Common myeloid progenitor, CD34-positive (primary cell): ENCODE results near the gene MICAL3.
"Not testable (repeated sequence)": the region's sequence is repeated elsewhere in the genome, so short reads cannot be mapped to it uniquely, and the experiment has no call there.

ENCODE experiments used
- CTCF ChIA-PET: fragments of 350-600 bp; sonication (Branson Sonifier 250); formaldehyde crosslinking; loops from one replicate; lab custom pipeline; 2021; ENCODE audit warnings: antibody characterized with exemption; lab: Charles Lee
- POLR2A ChIA-PET: fragments of 350-600 bp; sonication (Branson Sonifier 250); formaldehyde crosslinking; loops from one replicate; lab custom pipeline; 2021; ENCODE audit warnings: antibody characterized with exemption; lab: Charles Lee
- DNase-seq, 3 donors: peaks; one replicate each; pipeline versions ENCODE4 v3.0.0 to v3.0.0-alpha.2; 2013
- H3K27ac ChIP-seq, 2 experiments: 1 replicate in 1 of 2; 2 replicates in 1 of 2; pipeline ENCODE4 v1.7.0; 2013; ENCODE audit warnings: inconsistent platforms in 2 of 2, low read length in 2 of 2, mild to moderate bottlenecking in 2 of 2, low read depth in 1 of 2, moderate library complexity in 1 of 2; ENCODE audit not compliant: severe bottlenecking in 2 of 2, insufficient read depth in 1 of 2, poor library complexity in 1 of 2
- H3K27me3 ChIP-seq, 5 experiments: replicated peaks in 2 of 5; 1 replicate in 3 of 5; 2 replicates in 2 of 5; pipeline versions ENCODE4 v1.6.1 to v1.7.0; 2013; ENCODE audit warnings: low read length in 4 of 5, mild to moderate bottlenecking in 2 of 5, moderate library complexity in 2 of 5, inconsistent platforms in 1 of 5; ENCODE audit not compliant: insufficient read depth in 5 of 5, control insufficient read depth in 4 of 5
- H3K36me3 ChIP-seq, 4 experiments: 1 replicate in 2 of 4; 2 replicates in 2 of 4; pipeline versions ENCODE4 v1.6.1 to v1.7.0; 2013; ENCODE audit warnings: low read length in 3 of 4, control low read depth in 1 of 4, mild to moderate bottlenecking in 1 of 4; ENCODE audit not compliant: control insufficient read depth in 4 of 4, insufficient read depth in 4 of 4
- H3K4me1 ChIP-seq, 4 experiments: 1 replicate in 3 of 4; 2 replicates in 1 of 4; pipeline versions ENCODE4 v1.6.1 to v1.7.1; 2013; ENCODE audit warnings: low read length in 3 of 4, mild to moderate bottlenecking in 3 of 4, control low read depth in 1 of 4, inconsistent platforms in 1 of 4, moderate library complexity in 1 of 4; ENCODE audit not compliant: control insufficient read depth in 4 of 4, insufficient read depth in 4 of 4; ENCODE audit errors: control extremely low read depth in 1 of 4
- H3K4me3 ChIP-seq, 7 experiments: 1 replicate in 4 of 7; 2 replicates in 3 of 7; pipeline versions ENCODE4 v1.5.1 to v1.7.0; 2013; ENCODE audit warnings: mild to moderate bottlenecking in 7 of 7, low read length in 6 of 7, moderate library complexity in 6 of 7, inconsistent platforms in 2 of 7, low read depth in 2 of 7, control low read depth in 1 of 7; ENCODE audit not compliant: insufficient read depth in 4 of 7, control insufficient read depth in 1 of 7; ENCODE audit errors: extremely low read depth in 1 of 7
- H3K9me3 ChIP-seq, 5 experiments: 1 replicate in 4 of 5; 2 replicates in 1 of 5; pipeline versions ENCODE4 v1.6.1 to v1.7.1; 2013; ENCODE audit warnings: low read length in 4 of 5, mild to moderate bottlenecking in 2 of 5, inconsistent platforms in 1 of 5, low read depth in 1 of 5, moderate library complexity in 1 of 5; ENCODE audit not compliant: control insufficient read depth in 4 of 5, insufficient read depth in 2 of 5; ENCODE audit errors: control extremely low read depth in 1 of 5
- WGBS: methylation state at CpG from one replicate; pipeline ENCODE4 v1.1.5; 2013; ENCODE audit not compliant: insufficient coverage; 5-methylcytosine and 5-hydroxymethylcytosine counted together

Gene MICAL3

DNA sequence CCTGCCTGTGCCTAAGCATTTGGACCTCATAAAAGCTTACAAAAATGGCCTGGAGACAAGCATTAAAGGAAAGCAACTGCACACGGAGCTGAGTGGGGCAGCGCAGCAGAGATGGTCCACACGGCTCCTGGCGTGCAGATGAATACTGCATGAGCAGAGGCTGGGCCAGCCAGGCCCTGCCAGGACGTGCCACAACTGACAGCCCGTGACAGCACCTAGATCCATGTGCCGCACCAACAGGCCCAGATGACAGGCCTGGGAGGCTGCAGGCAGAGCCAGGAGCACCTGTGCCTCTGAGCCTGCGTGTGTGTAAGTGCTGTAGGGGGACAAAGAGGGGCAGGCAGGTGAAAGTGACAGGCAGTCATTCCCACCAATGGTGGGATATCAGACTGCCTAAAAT is 33.4 kb downstream of the MICAL3 start:
- Histone ChIP-seq H3K4me3 (no peak overlapping the region), H3K27me3 (no peaks in the 10 kb centered on the region), H3K4me1 (peaks cover 0 to 5% (median 0%) of the 10 kb centered on the region in 4 experiments), H3K36me3 (no peaks in the 10 kb centered on the region), H3K9me3 (no peaks in the 10 kb centered on the region), H3K27ac (no peak overlapping the region)
- POLR2A ChIA-PET: no interaction called here
- CTCF ChIA-PET: no interaction called here
- WGBS: 88% methylated on average over 8 of the region's 8 CpGs
- DNase-seq: no peak

DNA sequence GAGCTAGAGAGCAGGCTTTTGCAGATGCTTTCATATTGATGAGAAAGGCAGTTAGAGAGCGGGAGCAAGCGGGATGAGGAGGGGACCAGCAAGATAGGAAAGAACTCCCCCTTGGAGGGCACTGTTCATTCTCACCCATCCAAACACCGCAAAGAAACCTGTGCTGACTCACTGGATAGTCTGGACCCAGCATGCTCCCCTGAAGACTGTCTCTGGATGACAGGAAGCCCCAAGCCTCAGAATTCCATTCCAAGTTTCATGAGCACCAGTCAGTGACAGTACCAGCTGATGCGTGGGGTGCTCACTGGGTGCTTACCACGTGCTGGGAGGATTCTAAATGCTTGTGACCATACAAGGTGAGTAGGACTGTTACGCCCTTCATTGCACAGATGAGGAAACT is 34.2 kb downstream of the MICAL3 start:
- CTCF ChIA-PET: no interaction called here
- Histone ChIP-seq H3K9me3 (no peaks in the 10 kb centered on the region), H3K36me3 (no peaks in the 10 kb centered on the region), H3K27me3 (no peaks in the 10 kb centered on the region), H3K27ac (no peak overlapping the region), H3K4me1 (peaks cover 0 to 5% (median 0%) of the 10 kb centered on the region in 4 experiments), H3K4me3 (no peak overlapping the region)
- 98% methylated on average over 4 of the region's 6 CpGs for WGBS
- POLR2A ChIA-PET: no interaction called here
- DNase-seq: no peak

DNA sequence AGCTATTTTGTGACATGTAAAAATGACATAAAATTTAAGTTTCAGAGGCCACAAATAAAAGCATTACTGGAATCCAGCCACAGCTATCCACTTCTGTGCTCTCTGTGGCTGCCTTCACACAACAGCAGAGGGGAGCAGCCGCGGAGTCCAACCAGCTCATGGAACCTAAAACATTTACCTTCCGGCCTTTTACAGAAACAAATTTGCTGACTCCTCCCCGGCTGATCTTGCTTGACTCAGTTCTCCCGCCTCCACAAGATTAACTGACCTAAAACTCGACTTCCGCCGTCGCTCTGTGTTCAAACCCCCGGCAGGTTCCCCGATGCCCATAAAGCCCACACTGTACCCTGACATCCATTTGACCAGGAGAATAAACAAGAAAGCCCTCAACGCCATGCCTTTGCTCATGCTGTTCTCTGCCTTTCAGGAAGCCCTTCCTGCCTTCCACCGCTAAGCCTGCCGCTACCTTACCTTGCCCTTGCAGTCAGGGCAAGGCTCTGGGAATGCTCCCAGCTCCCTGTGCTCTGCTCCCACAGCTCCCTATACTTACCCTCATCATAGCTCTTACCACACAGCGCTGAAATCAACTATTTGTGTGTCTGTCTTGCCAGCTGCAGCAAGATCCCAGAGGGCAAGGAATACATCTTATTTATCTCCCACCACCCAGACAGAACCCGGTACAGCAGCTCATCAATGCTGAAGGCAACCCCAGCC is 35.4 kb downstream of the MICAL3 start:
- ChIA-PET POLR2A (no interaction called here), CTCF (interaction anchor here (1.0 kb wide), 1 partner anchor 216 kb away, joined by 3 read pairs; no protein-coding TSS in a partner anchor)
- Histone ChIP-seq H3K4me1 (peaks cover 0 to 4% (median 2%) of the 10 kb centered on the region in 4 experiments), H3K27ac (no peak overlapping the region), H3K36me3 (no peaks in the 10 kb centered on the region), H3K27me3 (no peaks in the 10 kb centered on the region), H3K4me3 (no peak overlapping the region), H3K9me3 (no peaks in the 10 kb centered on the region)
- WGBS: 97% methylated on average over 15 of the region's 16 CpGs
- no peak for DNase-seq

DNA sequence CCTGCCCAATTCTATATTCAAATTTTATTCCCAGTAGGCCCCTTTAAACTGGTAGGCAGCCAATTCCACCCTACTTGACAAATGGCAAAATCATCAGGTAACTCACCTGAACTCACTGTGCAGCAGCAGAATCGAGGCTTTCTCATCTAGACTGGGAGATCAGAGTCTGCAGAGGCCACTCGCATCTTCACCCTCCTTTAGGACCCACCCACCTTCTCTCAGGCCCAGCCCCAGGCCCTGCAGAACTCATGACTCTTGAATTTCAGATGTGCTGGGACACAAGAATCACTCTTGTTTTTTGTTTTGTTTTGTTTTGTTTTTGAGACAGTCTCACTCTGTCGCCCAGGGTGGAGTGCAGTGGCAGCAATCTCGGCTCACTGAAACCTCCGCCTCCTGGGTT is 38.8 kb downstream of the MICAL3 start:
- H3K4me3 ChIP-seq: no peak overlapping the region
- no peaks in the 10 kb centered on the region for H3K9me3 ChIP-seq
- no peaks in the 10 kb centered on the region for H3K27me3 ChIP-seq
- CTCF ChIA-PET: no interaction called here
- no peak for DNase-seq
- H3K36me3 ChIP-seq: no peaks in the 10 kb centered on the region
- POLR2A ChIA-PET: no interaction called here
- H3K4me1 ChIP-seq: peaks cover 2 to 20% (median 10%) of the 10 kb centered on the region in 4 experiments
- 95% methylated on average over 5 of the region's 5 CpGs for WGBS
- no peak overlapping the region for H3K27ac ChIP-seq

DNA sequence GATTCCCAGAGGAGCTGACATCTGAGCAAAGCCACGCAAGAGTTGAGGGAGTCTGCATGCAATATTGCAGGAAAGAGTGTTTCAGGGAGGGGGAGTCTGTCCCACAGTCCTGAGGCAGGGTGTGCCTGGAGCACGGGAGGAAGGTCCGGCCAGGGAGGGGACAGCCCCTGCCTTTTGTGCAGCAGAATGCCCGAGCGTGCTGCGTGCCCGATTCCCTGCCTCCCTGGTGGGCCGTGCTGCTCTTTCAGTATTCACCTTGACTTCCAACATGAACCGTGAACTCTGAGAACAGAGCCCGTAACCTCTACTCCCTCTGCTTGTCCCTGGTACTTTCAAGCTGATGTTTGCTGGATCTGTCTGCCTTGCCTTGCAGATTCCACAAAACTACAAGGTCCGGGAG is 39.3 kb downstream of the MICAL3 start:
- peaks cover 7 to 26% (median 15%) of the 10 kb centered on the region in 4 experiments for H3K4me1 ChIP-seq
- POLR2A ChIA-PET, H3K27me3 ChIP-seq, DNase-seq, H3K9me3 ChIP-seq, H3K27ac ChIP-seq, H3K4me3 ChIP-seq, H3K36me3 ChIP-seq, CTCF ChIA-PET: not testable (repeated sequence)
- 85% methylated on average over 8 of the region's 11 CpGs for WGBS

DNA sequence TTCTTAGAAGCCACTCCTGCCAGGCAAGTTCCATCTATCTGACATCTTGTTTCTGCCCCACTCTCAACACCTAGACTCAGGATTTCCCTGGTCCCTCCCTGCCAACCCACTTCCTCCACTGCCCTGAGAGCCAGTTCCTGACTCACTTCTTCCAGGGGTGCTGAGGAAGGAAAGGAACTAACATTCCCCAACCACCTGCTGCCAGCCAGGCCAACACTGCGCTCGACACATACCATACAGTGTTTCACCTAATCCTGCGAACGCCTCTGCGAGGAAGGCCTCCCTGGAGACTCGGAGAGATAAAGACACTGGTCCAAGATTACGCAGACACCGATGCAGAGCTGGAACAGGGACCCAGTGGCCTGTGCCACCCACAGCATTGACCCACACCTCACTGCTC is 40.2 kb downstream of the MICAL3 start:
- Histone ChIP-seq H3K4me1 (peaks cover 8 to 30% (median 20%) of the 10 kb centered on the region in 4 experiments), H3K9me3 (no peaks in the 10 kb centered on the region), H3K36me3 (no peaks in the 10 kb centered on the region), H3K27me3 (no peaks in the 10 kb centered on the region), H3K27ac (no peak overlapping the region), H3K4me3 (no peak overlapping the region)
- no peak for DNase-seq
- ChIA-PET CTCF (interaction anchor here (2.0 kb wide), 1 partner anchor 10 kb away, joined by 5 read pairs; no protein-coding TSS in a partner anchor), POLR2A (no interaction called here)
- 92% methylated on average over 4 of the region's 8 CpGs for WGBS

DNA sequence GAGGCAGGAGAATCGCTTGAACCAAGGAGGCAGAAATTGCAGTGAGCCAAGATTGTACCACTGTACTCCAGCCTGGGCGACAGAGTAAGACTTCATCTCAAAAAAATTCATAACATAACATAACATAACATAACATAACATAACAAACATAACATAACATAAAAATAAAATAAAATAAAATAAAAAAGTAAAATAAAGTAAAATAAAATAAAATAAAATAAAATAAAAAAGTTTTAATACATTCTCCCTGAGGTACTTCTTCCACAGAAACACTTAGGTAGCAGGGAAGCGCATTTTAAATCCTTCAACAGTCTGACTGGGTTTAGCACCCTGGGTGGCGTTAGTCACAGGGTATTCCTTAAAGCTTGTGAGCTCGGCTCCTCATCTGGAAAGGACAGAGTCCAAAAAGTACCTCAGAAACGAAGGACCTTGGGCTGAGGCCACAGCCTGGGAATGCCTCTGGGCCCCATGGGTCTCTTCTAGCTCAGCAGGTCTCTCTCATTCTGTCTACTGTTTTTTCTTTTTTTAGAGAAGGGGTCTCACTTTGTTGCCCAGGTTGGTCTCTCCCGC is 41.7 kb downstream of the MICAL3 start:
- Histone ChIP-seq H3K27ac (no peak overlapping the region), H3K36me3 (no peaks in the 10 kb centered on the region), H3K4me1 (peaks cover 8 to 30% (median 20%) of the 10 kb centered on the region in 4 experiments), H3K4me3 (no peak overlapping the region), H3K9me3 (no peaks in the 10 kb centered on the region), H3K27me3 (no peaks in the 10 kb centered on the region)
- POLR2A ChIA-PET: no interaction called here
- WGBS: 89% methylated on average over 6 of the region's 7 CpGs
- CTCF ChIA-PET: interaction anchor here (2.0 kb wide), 1 partner anchor 12 kb away, joined by 5 read pairs; no protein-coding TSS in a partner anchor
- no peak for DNase-seq
